ENCODE data around the gene EMP1.

Gene EMP1

GRCh38 chr12:13197526-13198143 lies 1.1 kb downstream of the EMP1 start:
- no peak overlapping the region for H2AFZ ChIP-seq (ENCODE audit: low read length, unreplicated experiment)
- H3K36me3 ChIP-seq (ENCODE audit: insufficient read depth, low read length): peaks cover 4% of the 10 kb centered on the region; the same call in 1 of the 2 replicates
- peak overlapping the region; percentile 95 for H3K4me3 ChIP-seq (ENCODE audit: low read depth, low read length)
- H3K27ac ChIP-seq (ENCODE audit: low read depth, low read length): peak overlapping the region; percentile 99
- H3K27me3 ChIP-seq (ENCODE audit: insufficient read depth, low read length): no peaks in the 10 kb centered on the region
- H3K4me1 ChIP-seq (ENCODE audit: control insufficient read depth, insufficient read depth, low read length, unreplicated experiment): peaks cover 66% of the 10 kb centered on the region
- peaks cover 67% of the 10 kb centered on the region for H3K79me2 ChIP-seq (ENCODE audit: control insufficient read depth, insufficient read depth, low read length, unreplicated experiment)

DNA sequence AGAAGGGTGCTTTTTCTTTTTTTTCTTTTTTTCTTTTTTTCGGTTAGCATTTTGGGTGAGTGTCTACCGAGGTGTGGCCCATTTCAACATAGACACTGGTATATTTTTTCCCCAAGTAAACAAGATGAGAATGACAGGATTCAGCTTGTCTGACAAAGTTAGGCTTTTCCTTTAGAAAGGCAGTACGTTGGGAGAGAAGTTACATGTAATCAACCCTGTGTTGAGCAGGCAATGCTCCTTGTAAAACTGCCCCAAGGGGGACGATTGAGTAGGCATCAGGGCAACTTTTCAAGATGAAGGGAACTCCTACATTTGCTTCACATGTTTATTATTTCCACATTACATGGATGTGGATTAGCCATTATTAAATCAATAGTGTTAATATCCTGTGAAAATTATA lies 1.7 kb downstream of the EMP1 start:
- Histone ChIP-seq H3K4me3 (ENCODE audit: low read depth, low read length) (peak overlapping the region; percentile 95), H3K36me3 (ENCODE audit: insufficient read depth, low read length) (peaks cover 4% of the 10 kb centered on the region; the same call in 1 of the 2 replicates), H2AFZ (ENCODE audit: low read length, unreplicated experiment) (no peak overlapping the region), H3K27me3 (ENCODE audit: insufficient read depth, low read length) (no peaks in the 10 kb centered on the region), H3K27ac (ENCODE audit: low read depth, low read length) (peak overlapping the region; percentile 99), H3K79me2 (ENCODE audit: control insufficient read depth, insufficient read depth, low read length, unreplicated experiment) (peaks cover 74% of the 10 kb centered on the region), H3K4me1 (ENCODE audit: control insufficient read depth, insufficient read depth, low read length, unreplicated experiment) (peaks cover 72% of the 10 kb centered on the region)

DNA sequence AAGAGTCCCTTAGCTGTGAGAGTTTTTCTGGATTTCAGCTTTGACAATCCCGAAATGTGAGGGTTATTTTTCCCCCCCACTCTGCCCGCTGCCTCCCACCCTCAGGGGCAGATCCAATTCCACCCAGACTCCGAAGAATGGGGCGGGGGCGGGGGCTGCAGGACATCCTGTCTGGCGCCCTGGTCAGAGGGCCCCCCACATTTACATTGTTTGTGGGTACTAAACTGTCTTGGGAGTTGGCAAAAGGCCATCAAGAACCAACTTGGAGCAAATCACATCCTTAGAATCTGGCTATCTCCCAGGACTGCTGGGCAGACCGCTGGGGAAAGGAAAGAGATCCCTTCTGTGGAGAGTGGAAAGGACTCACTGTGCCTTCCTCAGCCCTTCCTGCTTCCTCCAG lies 2.4 kb downstream of the EMP1 start:
- Histone ChIP-seq H3K79me2 (ENCODE audit: control insufficient read depth, insufficient read depth, low read length, unreplicated experiment) (peaks cover 80% of the 10 kb centered on the region), H3K4me1 (ENCODE audit: control insufficient read depth, insufficient read depth, low read length, unreplicated experiment) (peaks cover 72% of the 10 kb centered on the region), H2AFZ (ENCODE audit: low read length, unreplicated experiment) (no peak overlapping the region), H3K27ac (ENCODE audit: low read depth, low read length) (peak overlapping the region; percentile 99), H3K27me3 (ENCODE audit: insufficient read depth, low read length) (no peaks in the 10 kb centered on the region), H3K36me3 (ENCODE audit: insufficient read depth, low read length) (peaks cover 6% of the 10 kb centered on the region; the same call in 1 of the 2 replicates), H3K4me3 (ENCODE audit: low read depth, low read length) (peak overlapping the region; percentile 95)

- Histone ChIP-seq H3K4me3 (ENCODE audit: low read depth, low read length) (peak overlapping the region; percentile 95), H3K4me1 (ENCODE audit: control insufficient read depth, insufficient read depth, low read length, unreplicated experiment) (peaks cover 72% of the 10 kb centered on the region), H3K79me2 (ENCODE audit: control insufficient read depth, insufficient read depth, low read length, unreplicated experiment) (peaks cover 87% of the 10 kb centered on the region), H3K36me3 (ENCODE audit: insufficient read depth, low read length) (peaks cover 13% of the 10 kb centered on the region; the same call in 1 of the 2 replicates), H2AFZ (ENCODE audit: low read length, unreplicated experiment) (no peak overlapping the region), H3K27ac (ENCODE audit: low read depth, low read length) (peak overlapping the region; percentile 99), H3K27me3 (ENCODE audit: insufficient read depth, low read length) (no peaks in the 10 kb centered on the region)
These were observed 3.1 kb downstream of the EMP1 start for GRCh38 chr12:13199592-13199991.

DNA sequence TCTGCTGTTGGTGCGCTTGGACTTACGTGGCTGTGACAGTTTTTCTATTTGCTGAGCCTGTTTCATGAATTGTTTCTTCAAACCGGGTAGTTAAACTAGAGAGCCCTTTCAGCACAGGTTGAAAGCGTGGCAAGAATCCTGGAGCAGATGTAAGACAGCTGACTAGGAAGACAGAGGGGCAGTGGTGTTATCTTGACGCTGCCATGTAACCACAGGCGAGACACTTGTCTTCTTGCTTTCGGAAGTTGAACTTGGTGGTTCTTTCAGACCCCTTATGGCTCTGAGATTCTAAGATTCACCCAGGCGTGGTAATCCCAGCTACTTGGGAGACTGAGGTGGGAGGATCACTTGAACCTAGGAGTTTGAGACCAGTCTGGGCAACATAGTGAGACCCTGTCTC lies 4.3 kb downstream of the EMP1 start:
- Histone ChIP-seq H3K4me3 (ENCODE audit: low read depth, low read length) (peak overlapping the region; percentile 95), H3K36me3 (ENCODE audit: insufficient read depth, low read length) (peaks cover 18% of the 10 kb centered on the region; the same call in 1 of the 2 replicates), H3K79me2 (ENCODE audit: control insufficient read depth, insufficient read depth, low read length, unreplicated experiment) (peaks cover 93% of the 10 kb centered on the region), H3K27ac (ENCODE audit: low read depth, low read length) (peak overlapping the region; percentile 99), H3K27me3 (ENCODE audit: insufficient read depth, low read length) (no peaks in the 10 kb centered on the region), H2AFZ (ENCODE audit: low read length, unreplicated experiment) (no peak overlapping the region), H3K4me1 (ENCODE audit: control insufficient read depth, insufficient read depth, low read length, unreplicated experiment) (peaks cover 70% of the 10 kb centered on the region)

DNA sequence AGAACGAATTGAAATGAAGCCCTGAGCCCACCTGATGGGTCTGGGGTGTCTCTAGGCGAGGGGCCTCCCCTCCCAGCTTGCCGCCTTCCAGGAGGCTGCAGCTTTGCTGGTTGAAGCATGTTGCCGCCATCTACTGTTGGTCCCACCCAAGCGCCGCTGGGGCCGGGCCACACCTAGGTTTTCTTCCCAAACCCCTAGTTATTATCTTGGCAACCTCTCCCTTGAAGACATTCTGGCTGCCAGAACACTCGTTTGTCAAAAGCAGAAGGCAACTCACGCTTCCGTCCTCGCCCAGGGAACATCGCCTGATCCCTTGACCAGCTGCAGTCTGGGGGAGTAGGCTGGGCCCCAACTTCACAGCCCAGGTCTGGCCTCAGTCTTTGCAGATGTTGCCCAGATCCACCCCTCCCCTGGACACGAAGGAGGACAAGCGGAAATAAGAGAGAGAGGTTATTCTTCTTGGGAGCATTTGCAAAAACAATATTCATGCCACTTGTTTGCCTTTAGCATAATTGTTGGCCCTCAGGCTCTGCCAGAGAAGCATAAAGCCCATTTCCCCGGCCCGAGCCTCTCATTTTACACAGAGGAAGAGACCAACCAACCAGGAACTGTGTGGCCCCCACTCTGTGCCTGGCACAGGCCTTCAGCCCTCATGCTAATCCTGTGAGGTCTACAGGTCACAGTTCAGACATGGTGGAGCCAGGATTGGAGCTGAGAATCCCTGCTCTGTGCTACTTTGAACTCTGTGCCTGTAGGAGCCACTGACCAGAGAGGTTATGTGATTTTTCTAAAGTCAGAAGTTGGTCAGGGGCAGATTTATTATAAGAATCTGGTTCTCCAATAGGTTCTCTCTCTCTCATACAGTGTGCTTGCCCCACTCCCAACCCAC lies 6.8 kb downstream of the EMP1 start:
- H2AFZ ChIP-seq (ENCODE audit: low read length, unreplicated experiment): no peak overlapping the region
- H3K79me2 ChIP-seq (ENCODE audit: control insufficient read depth, insufficient read depth, low read length, unreplicated experiment): peaks cover 95% of the 10 kb centered on the region
- peak overlapping the region; percentile 99 for H3K27ac ChIP-seq (ENCODE audit: low read depth, low read length)
- peaks cover 18% of the 10 kb centered on the region; the same call in 1 of the 2 replicates for H3K36me3 ChIP-seq (ENCODE audit: insufficient read depth, low read length)
- H3K4me1 ChIP-seq (ENCODE audit: control insufficient read depth, insufficient read depth, low read length, unreplicated experiment): peaks cover 90% of the 10 kb centered on the region
- peak overlapping the region; percentile 95 for H3K4me3 ChIP-seq (ENCODE audit: low read depth, low read length)
- H3K27me3 ChIP-seq (ENCODE audit: insufficient read depth, low read length): no peaks in the 10 kb centered on the region

GRCh38 chr12:13204428-13204827 lies 7.9 kb downstream of the EMP1 start:
- H3K4me1 ChIP-seq (ENCODE audit: control insufficient read depth, insufficient read depth, low read length, unreplicated experiment): peaks cover 98% of the 10 kb centered on the region
- peak overlapping the region; percentile 32 for H3K4me3 ChIP-seq (ENCODE audit: low read depth, low read length)
- no peaks in the 10 kb centered on the region for H3K27me3 ChIP-seq (ENCODE audit: insufficient read depth, low read length)
- H2AFZ ChIP-seq (ENCODE audit: low read length, unreplicated experiment): no peak overlapping the region
- peak overlapping the region; percentile 99 for H3K27ac ChIP-seq (ENCODE audit: low read depth, low read length)
- H3K79me2 ChIP-seq (ENCODE audit: control insufficient read depth, insufficient read depth, low read length, unreplicated experiment): peaks cover 95% of the 10 kb centered on the region
- peaks cover 18% of the 10 kb centered on the region; the same call in 1 of the 2 replicates for H3K36me3 ChIP-seq (ENCODE audit: insufficient read depth, low read length)

DNA sequence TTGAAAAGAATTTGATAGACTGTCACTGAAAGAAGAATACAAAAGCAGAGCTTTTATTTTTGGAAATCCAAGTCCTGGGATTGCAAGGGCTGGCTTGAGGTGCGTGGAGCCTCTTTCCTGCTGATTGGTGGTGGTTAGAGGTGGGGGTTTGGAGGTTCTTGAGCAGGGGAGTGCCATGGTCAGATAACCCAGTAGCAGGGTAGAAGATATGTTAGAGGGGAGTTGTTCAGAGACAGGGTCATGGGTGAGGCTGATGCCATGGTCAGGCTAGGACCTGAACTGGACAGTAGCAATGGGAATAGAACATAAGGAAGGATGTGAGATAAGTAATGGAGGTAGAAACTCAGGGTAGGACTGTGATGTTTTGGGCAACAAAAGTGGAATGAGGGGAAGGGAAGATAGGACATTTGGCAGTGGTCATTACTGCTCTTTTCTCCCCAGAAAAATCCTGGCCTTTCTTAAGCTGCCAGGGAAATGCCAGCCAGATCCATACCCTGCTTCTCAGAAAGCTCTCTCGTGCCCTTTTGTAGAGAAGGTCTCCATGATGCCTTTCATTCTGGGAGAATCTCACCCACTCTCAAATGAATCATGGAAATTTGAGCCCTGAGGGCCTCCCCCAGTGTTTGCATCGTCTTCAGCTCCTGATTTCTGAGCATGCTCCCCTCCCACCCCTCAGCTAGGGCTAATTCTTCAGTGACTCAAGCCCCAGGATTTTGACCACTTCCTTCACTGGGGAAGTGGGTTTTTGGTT lies 9.5 kb downstream of the EMP1 start:
- peaks cover 14% of the 10 kb centered on the region; the same call in 1 of the 2 replicates for H3K36me3 ChIP-seq (ENCODE audit: insufficient read depth, low read length)
- peak overlapping the region; percentile 53 for H3K4me3 ChIP-seq (ENCODE audit: low read depth, low read length)
- peak overlapping the region; percentile 99 for H3K27ac ChIP-seq (ENCODE audit: low read depth, low read length)
- no peak overlapping the region for H2AFZ ChIP-seq (ENCODE audit: low read length, unreplicated experiment)
- no peaks in the 10 kb centered on the region for H3K27me3 ChIP-seq (ENCODE audit: insufficient read depth, low read length)
- peaks cover 95% of the 10 kb centered on the region for H3K79me2 ChIP-seq (ENCODE audit: control insufficient read depth, insufficient read depth, low read length, unreplicated experiment)
- H3K4me1 ChIP-seq (ENCODE audit: control insufficient read depth, insufficient read depth, low read length, unreplicated experiment): peaks cover 98% of the 10 kb centered on the region

DNA sequence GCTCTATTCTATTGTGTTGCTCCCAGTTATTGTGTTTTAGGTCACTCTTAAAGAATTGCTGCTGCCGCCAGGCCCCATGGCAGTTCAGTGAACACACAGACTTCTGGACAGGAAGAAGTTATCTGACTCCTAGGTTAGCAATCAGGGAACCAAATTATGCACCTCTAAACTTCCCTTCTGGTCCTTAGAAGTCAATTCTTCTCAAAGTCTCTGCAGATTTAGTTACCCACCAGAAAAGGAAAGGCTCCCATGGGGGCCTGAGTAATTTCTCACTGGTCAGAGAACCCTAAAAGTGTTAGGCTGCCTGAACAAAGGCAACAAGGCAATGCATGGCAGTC lies 10.0 kb downstream of the EMP1 start:
- Histone ChIP-seq H3K36me3 (ENCODE audit: insufficient read depth, low read length) (peaks cover 17% of the 10 kb centered on the region; the same call in 1 of the 2 replicates), H3K79me2 (ENCODE audit: control insufficient read depth, insufficient read depth, low read length, unreplicated experiment) (peaks cover 95% of the 10 kb centered on the region), H3K4me1 (ENCODE audit: control insufficient read depth, insufficient read depth, low read length, unreplicated experiment) (peaks cover 98% of the 10 kb centered on the region), H3K4me3 (ENCODE audit: low read depth, low read length) (peak overlapping the region; percentile 53), H3K27me3 (ENCODE audit: insufficient read depth, low read length) (no peaks in the 10 kb centered on the region), H3K27ac (ENCODE audit: low read depth, low read length) (peak overlapping the region; percentile 99), H2AFZ (ENCODE audit: low read length, unreplicated experiment) (no peak overlapping the region)

Measured in ACC112 (cell line).